ENCODE measurements around the gene LONP2.
"Not testable (repeated sequence)": the region's sequence is repeated elsewhere in the genome, so short reads cannot be mapped to it uniquely, and the experiment has no call there.

Gene LONP2

GRCh38 chr16:48235556-48236136 is 8.5 kb upstream of the LONP2 start:
- no peak for DNase-seq

- no peak for DNase-seq
Measured at GRCh38 chr16:48236286-48236685, 7.8 kb upstream of the LONP2 start.

GRCh38 chr16:48240147-48240546 is 4.0 kb upstream of the LONP2 start:
- DNase-seq, result not testable (repeated sequence)

DNA sequence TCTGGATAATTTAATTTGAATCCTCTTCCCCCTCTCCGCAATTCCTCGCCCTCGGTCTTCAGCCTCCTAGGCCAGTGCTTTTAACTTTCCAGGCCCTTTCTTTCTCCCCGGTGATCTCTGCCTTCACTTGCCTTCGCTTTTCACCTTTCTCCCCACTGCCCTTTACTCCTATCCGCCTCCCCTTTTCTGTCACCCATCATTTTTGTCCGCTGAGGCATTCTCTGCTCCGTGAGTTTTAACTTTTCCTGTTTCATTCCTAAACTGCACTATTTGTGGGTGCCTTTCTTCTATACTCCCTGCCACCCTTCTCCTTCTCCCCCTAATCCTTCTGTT is 729 bp downstream of the LONP2 start:
- no peak for DNase-seq

DNA sequence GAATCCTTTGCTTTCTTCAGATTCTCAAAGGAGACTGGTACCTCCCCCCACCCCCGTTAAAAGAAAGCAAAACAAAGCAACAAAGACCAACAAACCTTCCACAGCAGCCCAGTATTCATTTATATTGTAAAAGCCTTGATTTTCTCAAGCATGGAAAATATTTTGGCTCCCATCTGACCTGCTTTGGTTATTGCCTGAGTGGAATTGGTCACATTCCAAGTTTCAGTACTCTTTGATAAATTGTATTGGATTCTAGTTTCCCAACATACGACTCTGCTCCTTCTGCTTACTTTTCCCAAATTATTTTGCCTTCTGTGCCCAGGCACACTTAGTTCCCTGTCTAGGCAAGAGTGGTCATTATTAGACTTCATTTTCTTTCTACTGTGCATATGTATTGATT is 2.0 kb downstream of the LONP2 start:
- DNase-seq, result no peak

DNA sequence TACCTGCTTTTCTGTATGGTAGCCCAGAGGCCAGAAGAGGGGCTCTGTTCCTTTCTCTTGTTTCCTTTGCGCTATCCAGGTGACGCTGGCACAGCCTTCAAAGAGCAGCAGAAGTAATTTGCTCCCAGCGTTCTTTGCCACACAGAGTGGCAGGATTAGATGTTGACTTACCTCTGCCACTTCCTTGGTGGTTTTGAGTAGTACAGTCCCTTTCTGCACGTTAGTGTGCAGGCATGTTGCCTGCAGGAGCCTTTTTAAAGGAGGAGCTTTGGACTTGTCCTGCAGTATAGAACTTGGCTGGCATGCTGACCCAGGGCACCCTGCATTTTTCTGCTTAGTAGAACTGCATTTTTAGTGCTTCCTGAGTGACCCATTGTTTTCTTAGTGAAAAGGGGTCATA is 3.2 kb downstream of the LONP2 start, which contains the start of gene ABCC11:
Gene ABCC11 (minus strand): TSS at position 229 of the 400 bp plus-strand sequence. CDS start 15,618 bp downstream, outside the sequence.
- DNase-seq, result peak in 1 of 5 experiments; percentile 39

DNA sequence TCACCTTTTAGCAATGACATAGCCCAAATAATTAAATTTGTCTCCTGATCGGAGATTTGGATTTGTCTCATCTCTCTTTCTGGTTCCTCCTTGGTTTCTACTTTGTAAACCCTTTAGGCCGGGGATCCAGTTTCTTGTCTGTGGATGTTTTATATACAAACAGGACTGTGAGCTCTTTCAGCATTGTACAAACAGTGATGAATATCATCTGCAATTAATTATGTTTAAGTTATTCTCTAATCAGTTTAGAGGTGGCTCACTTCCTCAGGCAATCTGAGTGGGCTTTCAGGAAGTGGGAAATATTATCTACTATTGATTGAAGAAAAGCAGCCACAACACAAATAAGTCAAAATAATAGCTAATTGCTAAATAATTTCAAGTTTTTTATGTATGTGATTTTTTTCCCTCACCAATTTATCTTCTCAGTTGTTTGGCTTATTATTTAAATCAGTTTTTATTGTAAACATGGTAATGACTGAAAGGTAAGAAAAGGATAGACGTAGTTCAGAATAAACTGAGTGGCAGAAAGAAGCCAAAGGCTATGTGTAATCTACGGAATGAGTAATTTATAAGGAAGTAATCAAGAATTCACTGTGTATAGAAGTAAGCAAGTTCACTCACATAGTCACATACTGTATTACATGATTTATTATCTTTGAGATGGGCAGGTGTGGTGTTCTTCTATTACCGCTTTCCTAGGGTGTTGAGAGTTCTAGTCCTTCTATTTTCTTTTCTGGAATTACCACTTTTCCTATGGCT is 6.6 kb downstream of the LONP2 start:
- DNase-seq, result no peak

DNA sequence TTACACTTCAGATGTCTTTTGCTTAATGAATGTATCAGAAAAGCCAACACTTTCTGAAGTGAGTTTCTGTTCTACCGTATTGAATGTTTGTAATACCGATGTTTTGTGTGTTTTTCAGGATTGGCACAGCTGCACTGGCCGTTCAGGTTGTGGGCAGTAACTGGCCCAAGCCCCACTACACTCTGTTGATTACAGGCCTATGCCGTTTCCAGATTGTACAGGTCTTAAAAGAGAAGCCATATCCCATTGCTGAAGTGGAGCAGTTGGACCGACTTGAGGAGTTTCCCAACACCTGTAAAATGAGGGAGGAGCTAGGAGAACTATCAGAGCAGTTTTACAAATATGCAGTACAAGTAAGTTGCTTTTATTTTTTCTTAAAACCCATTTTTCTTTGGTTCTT is 7.9 kb downstream of the LONP2 start:
- no peak for DNase-seq

DNA sequence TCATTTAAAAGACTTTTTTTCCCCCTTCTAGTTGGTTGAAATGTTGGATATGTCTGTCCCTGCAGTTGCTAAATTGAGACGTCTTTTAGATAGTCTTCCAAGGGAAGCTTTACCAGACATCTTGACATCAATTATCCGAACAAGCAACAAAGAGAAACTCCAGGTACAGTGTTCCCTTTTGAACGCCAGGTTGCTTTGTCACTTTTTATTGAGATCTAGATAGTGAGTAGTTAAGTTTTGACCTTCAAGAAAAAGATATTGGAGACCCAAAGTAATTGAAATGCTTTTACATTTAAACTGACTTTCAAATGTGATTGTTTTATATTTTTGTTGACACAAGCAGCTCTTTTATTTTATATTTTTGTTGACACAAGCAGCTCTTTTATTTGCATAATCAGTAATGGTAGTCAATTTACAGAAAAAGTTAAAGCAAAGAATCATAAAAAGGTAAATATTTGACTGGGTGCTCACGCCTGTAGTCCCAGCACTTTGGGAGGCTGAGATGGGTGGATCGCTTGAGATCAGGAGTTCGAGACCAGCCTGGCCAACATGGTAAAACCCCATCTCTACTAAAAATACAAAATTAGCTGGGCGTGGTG is 12.6 kb downstream of the LONP2 start:
- DNase-seq, result no peak

GRCh38 chr16:48261569-48261968 is 17.5 kb downstream of the LONP2 start:
- no peak for DNase-seq

DNA sequence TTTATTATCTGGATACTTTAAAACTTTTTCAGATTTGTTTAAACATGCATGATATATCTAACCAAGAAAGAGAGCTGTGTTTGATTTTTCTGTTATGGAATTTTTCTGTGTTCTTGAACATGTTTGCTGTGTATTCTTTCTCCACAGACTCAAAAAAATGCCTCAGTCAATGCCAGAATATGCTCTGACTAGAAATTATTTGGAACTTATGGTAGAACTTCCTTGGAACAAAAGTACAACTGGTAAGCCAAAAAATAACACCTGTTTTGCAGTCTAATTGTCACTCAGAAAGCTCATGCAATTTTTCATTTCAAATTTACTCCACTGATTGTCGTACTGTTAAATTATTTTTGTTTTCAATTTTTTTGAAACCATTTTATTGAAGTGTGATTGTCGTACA is 18.5 kb downstream of the LONP2 start:
- DNase-seq, result no peak

- DNase-seq, result no peak
Measured at GRCh38 chr16:48269011-48269410, 24.9 kb downstream of the LONP2 start.

GRCh38 chr16:48271728-48272127 is 27.6 kb downstream of the LONP2 start:
- DNase-seq, result no peak

DNA sequence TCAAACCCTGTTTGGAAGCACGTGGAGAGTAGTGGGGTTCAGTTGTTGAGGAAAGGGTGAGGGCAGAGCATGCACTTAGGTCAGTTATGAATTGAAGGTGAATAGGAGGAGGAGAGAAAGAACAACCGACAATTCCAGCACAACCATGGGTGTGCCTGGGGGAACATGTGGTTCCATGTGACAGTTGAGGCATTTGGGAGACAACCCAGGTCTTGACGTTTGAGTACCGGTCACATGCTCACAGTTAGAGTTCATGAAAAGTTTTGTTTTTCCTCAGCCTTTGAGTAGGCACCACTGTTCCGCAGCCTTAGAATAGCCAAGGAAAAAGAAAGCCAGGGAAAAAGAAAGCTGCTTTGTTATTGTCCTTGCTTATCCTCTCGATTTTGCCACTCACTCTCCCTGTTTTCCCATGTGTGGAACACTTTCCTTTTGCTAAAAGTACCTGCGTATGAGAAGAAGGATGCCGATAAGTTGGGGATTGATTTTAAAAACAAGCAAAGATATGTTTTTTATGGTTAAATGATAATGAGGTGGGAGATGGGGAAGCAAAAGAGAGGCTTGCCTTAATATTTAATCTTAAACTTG is 28.8 kb downstream of the LONP2 start:
- DNase-seq, result no peak

DNA sequence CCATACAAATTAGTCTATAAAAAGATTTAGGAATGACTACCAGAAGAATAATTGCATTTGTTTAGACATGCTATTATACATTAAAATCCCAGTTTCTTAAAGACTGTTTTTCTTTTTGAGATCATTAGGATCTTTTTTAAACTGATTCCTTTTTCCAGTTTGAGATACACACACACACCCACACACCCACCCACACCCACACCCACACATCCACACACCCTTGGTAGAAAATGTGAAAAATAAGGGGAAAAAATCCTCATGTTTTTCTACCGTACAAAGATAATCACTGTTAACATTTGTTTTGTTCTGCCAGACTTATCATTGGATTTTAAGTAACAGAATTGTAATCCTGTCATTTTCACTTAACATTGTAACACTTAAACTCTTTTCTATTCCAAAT is 30.4 kb downstream of the LONP2 start:
- DNase-seq, result no peak

DNA sequence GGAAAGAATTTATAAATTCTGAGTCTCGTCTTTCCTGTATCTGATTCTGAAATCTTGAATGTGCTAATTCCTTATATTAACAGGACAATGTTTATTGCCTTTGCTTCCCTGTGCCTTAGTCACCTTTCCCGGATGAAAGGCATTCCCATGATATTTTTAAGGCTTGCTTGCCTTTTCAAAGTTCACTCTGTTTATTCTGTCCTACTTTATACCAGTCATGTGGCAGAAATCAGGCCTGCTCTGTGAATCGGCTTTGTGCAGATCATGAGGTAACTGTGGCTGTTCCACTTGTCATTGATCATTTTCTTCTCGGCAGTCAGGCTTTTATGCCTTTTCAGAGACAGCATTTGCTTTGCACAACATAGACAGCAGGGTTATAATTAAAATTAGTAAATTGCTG is 32.0 kb downstream of the LONP2 start:
- DNase-seq, result no peak

- no peak for DNase-seq
Measured at GRCh38 chr16:48277158-48277557, 33.1 kb downstream of the LONP2 start.

DNA sequence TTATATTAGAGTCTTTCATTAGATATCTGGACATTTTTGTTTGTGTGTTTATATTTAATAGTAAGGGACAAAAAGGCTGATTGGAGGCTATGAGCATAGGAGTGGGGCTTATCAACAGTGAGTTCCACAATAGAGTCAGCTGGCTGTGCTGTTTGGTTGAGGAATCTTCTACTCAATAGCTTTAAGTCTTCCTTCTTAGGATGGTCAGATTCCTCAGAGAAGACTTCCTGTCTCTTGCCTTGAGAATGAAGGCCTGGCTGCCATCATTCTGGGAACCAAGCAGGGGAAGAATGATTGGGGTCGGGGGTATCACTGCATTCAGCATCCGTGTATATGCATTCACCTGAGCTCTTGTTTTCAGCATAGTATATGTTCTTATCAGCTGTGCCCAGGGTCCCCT is 35.1 kb downstream of the LONP2 start:
- DNase-seq, result no peak

DNA sequence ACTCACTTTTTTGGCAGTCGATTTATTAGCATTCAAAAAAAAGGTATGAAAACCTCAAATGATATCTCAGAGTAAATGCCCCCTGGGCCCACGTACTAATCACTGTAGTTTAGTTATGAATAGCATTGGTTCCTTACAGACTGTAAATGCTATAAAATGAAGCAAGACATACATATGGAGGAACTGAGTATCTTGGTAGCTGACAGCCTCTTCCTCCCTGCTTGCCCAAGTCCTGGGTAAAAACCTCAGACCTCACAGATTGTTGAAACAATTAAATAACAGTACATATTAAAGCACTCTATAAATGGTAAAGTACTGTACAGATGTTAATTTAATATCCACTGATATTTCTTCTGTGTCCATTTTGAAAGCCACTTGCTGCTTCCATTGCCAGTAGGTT is 36.4 kb downstream of the LONP2 start:
- DNase-seq, result no peak

DNA sequence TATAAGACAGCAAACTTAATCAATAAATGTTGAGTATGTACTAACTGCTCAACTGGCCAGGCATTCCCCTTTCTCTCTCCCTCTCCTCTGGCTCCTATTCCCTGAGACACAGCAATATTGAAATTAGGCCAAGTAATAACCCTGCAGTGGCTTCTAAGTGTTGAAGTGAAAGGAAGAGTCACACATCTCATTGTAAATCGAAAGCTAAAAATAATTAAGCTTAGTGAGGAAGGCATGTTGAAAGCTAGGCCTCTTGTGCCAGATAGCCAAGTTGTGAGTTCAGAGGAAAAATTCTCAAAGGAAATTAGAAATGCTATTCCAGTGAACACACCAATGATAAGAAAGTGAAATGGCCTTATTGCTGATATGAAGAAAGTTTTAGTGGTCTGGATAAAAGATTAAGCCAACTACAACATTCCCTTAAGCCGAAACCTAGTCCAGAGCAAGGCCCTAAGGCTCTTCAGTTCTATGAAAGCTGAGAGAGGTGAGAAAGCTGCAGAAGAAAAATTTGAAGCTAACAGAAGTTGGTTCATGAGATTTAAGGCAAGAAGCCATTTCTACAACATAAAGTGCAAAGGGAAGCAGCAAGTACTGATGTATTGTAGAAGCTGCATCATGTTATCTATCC is 38.6 kb downstream of the LONP2 start:
- DNase-seq, result no peak

DNA sequence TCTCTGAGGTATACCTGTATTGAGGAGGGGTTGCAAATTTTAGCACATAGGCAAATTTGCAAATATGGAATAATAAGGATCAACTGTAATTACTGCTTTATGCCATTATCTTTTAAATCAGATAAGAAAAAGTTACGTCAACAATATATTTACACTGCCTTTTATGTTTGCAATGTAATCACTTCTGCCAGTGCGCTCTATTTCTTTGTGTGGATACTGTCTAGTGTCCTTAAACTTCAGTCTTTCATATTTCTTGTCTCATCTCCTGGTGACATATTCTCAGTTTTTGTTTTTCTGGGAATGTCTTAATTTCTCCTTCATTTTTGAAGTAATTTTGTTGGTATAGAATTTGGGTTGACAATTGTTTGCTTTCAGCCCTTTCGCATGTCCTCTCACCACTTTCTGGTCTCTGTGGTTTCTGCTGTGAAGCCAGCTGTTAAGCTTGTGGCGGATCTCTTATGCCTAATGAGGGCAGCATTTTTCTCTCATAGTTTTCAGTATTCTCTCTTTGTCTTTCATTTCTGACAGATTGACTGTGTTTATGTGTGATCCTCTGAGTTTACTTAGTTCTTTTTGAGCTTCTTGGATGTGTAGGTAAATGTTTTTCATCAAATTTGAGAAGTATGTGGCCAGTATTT is 40.8 kb downstream of the LONP2 start:
- DNase-seq, result peak in 2 of 5 experiments; percentile 9 to 32

GRCh38 chr16:48287239-48287638 is 43.1 kb downstream of the LONP2 start:
- DNase-seq, result no peak

DNA sequence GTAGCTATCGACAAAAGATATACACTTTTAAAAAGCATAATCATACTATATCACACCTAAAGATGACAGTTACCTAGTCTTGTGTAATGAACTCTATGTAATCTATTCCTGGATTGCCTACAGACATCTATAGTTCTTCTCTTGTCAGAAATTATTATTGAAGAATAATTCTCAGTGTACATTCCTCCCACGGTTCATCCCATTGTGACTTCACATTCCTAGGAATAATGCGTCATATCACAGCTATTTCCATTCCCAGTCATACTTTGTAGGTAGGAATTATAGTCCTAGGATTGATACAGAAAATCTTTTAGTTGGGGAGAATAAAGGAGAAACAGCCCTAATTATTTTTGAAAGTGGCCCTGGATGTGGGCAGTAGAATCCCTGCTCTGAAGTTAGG is 47.2 kb downstream of the LONP2 start:
- no peak for DNase-seq

Data from T-helper 2 cell (primary cell).